ENCODE data around the gene GPRC5D. TPM values are rescaled to one million over a fixed set of nuclear protein-coding genes. Genes with fewer than 3 reads are reported as not detected.

The GPRC5D gene
- total RNA-seq, 2 donors from 2014 or later: not detected

DNA sequence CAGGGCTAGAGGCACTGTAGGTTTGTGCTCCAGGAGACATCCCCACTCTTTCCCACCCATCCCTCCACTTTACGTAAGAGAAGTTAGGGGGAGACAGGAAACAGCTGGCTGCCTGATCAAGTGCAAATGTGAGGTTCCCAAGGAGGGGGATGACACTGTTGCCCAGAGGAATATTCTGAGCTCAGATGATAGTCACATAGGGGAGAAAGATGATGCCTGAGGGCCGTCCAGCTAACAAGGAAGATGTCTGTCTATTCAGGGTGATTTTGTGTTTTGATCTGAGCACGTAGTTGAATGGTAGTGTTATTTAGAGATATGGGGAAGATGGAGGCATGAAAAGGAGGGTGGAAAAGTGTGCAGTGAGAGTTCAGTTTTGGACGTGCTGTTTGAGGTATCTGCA lies 13.9 kb upstream of the GPRC5D start:
- no peak overlapping the region for H3K27ac ChIP-seq (ENCODE audit: low read depth, low read length)
- peaks cover 2% of the 10 kb centered on the region for H3K4me1 Mint-ChIP-seq

DNA sequence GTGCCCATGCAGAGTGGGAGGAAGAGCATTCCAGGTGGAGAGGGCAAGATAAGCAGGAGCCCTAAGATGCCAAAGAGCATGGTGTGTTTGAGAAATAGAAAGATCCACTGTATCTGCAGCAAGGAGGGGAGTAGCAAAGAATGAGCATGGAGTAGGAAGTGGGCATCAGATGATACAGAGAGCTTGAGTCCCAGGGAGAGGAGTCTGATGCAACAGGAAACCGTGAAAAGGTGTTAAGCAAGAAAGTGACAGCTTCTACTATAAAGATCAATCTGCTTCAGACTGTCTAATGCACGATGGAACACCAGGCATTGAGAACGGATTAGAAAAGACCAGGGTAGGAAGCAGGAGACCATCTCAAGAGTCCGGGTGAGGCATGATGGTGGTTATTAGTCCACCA lies 12.3 kb upstream of the GPRC5D start:
- Histone ChIP-seq H3K27me3 (ENCODE audit: control insufficient read depth, insufficient read depth, low read length, poor library complexity, severe bottlenecking) (no peaks in the 10 kb centered on the region), H3K4me1 (ENCODE audit: control insufficient read depth, insufficient read depth, low read length) (no peaks in the 10 kb centered on the region), H3K36me3 (ENCODE audit: control insufficient read depth, insufficient read depth, low read length) (no peaks in the 10 kb centered on the region), H3K9ac (ENCODE audit: extremely low read depth, low read length, poor library complexity, severe bottlenecking) (no peak overlapping the region), H3K9me3 (ENCODE audit: control insufficient read depth, low read length) (no peaks in the 10 kb centered on the region), H3K27ac (ENCODE audit: low read depth, low read length) (no peak overlapping the region), H3K4me3 (ENCODE audit: low read length) (no peak overlapping the region)
- peaks cover 2% of the 10 kb centered on the region for H3K36me3 Mint-ChIP-seq (ENCODE audit: low read depth)
- 93 to 94% methylated on average over 4 of the region's 4 CpGs for WGBS, 2 experiments (ENCODE audit: insufficient coverage in 1 of 2, insufficient read length in 1 of 2)
- DNase-seq: no peak
- H3K27me3 Mint-ChIP-seq (ENCODE audit: insufficient read depth): no peaks in the 10 kb centered on the region
- TF ChIP-seq, protein P1, sequence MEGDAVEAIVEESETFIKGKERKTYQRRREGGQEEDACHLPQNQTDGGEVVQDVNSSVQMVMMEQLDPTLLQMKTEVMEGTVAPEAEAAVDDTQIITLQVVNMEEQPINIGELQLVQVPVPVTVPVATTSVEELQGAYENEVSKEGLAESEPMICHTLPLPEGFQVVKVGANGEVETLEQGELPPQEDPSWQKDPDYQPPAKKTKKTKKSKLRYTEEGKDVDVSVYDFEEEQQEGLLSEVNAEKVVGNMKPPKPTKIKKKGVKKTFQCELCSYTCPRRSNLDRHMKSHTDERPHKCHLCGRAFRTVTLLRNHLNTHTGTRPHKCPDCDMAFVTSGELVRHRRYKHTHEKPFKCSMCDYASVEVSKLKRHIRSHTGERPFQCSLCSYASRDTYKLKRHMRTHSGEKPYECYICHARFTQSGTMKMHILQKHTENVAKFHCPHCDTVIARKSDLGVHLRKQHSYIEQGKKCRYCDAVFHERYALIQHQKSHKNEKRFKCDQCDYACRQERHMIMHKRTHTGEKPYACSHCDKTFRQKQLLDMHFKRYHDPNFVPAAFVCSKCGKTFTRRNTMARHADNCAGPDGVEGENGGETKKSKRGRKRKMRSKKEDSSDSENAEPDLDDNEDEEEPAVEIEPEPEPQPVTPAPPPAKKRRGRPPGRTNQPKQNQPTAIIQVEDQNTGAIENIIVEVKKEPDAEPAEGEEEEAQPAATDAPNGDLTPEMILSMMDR (conservative IDR thresholded peaks at IDR 0.05): no peak
- peaks cover 2% of the 10 kb centered on the region for H3K4me1 Mint-ChIP-seq
- H3K9me3 Mint-ChIP-seq: no peaks in the 10 kb centered on the region
- no peak overlapping the region for H3K4me3 Mint-ChIP-seq
- no peak overlapping the region for H3K27ac Mint-ChIP-seq

More for the DNA sequence above, 13.9 kb upstream of the GPRC5D start:
- Mint-ChIP-seq H3K27ac (no peak overlapping the region), H3K27me3 (ENCODE audit: insufficient read depth) (no peaks in the 10 kb centered on the region), H3K36me3 (ENCODE audit: low read depth) (peaks cover 4% of the 10 kb centered on the region), H3K4me3 (no peak overlapping the region), H3K9me3 (no peaks in the 10 kb centered on the region)
- H3K4me1 ChIP-seq (ENCODE audit: control insufficient read depth, insufficient read depth, low read length): no peaks in the 10 kb centered on the region
- no peaks in the 10 kb centered on the region for H3K9me3 ChIP-seq (ENCODE audit: control insufficient read depth, low read length)
- DNase-seq: no peak
- TF ChIP-seq, protein P1 (conservative IDR thresholded peaks at IDR 0.05): no peak
- no peak overlapping the region for H3K4me3 ChIP-seq (ENCODE audit: low read length)
- no peaks in the 10 kb centered on the region for H3K36me3 ChIP-seq (ENCODE audit: control insufficient read depth, insufficient read depth, low read length)
- no peaks in the 10 kb centered on the region for H3K27me3 ChIP-seq (ENCODE audit: control insufficient read depth, insufficient read depth, low read length, poor library complexity, severe bottlenecking)
- 89 to 100% methylated on average over 4 of the region's 4 CpGs for WGBS, 2 experiments (ENCODE audit: insufficient coverage in 1 of 2, insufficient read length in 1 of 2)
- H3K9ac ChIP-seq (ENCODE audit: extremely low read depth, low read length, poor library complexity, severe bottlenecking): no peak overlapping the region

- no peak overlapping the region for H3K4me3 Mint-ChIP-seq
- no peaks in the 10 kb centered on the region for H3K36me3 Mint-ChIP-seq (ENCODE audit: low read depth)
- no peak overlapping the region for H3K27ac Mint-ChIP-seq
- Histone ChIP-seq H3K27me3 (ENCODE audit: control insufficient read depth, insufficient read depth, low read length, poor library complexity, severe bottlenecking) (no peaks in the 10 kb centered on the region), H3K4me1 (ENCODE audit: control insufficient read depth, insufficient read depth, low read length) (no peaks in the 10 kb centered on the region), H3K27ac (ENCODE audit: low read depth, low read length) (no peak overlapping the region), H3K9me3 (ENCODE audit: control insufficient read depth, low read length) (no peaks in the 10 kb centered on the region), H3K9ac (ENCODE audit: extremely low read depth, low read length, poor library complexity, severe bottlenecking) (no peak overlapping the region), H3K4me3 (ENCODE audit: low read length) (no peak overlapping the region), H3K36me3 (ENCODE audit: control insufficient read depth, insufficient read depth, low read length) (no peaks in the 10 kb centered on the region)
- no peak for DNase-seq
- peaks cover 4% of the 10 kb centered on the region for H3K4me1 Mint-ChIP-seq
- WGBS, 2 experiments (ENCODE audit: insufficient coverage in 1 of 2, insufficient read length in 1 of 2): 78 to 83% methylated on average over 5 of the region's 5 CpGs
- H3K27me3 Mint-ChIP-seq (ENCODE audit: insufficient read depth): no peaks in the 10 kb centered on the region
- H3K9me3 Mint-ChIP-seq: no peaks in the 10 kb centered on the region
- TF ChIP-seq, protein P1 (conservative IDR thresholded peaks at IDR 0.05): no peak
These were observed 8.8 kb upstream of the GPRC5D start for GRCh38 chr12:12960639-12961209.

All from endodermal cell (in vitro differentiated cells).